ENCODE measurements around the gene CASZ1.

CASZ1 gene

DNA sequence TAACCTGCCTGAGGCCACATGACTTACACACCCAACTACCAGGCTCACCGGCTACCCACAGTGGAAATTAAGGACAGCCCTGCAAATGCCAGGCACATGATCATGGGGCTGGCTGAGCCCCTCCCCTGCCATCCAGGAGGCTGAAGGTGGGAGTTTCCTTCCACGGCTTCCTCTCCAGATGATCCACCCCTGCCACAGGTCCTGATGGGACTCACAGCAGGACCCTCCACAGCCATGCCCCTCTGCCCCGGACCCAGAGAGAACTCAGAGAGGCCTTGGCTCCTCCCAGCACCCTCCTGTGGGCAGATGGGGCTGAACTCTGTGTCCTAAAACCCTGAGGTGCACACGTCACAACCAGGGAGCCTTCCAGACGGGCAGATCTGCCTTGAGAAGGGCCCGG lies 29.1 kb upstream of the CASZ1 start:
- FAIRE-seq (no peak), DNase-seq (ENCODE audit: low spot score) (no peak)

- DNase-seq (ENCODE audit: low spot score) (peak; percentile 77), FAIRE-seq (peak; percentile 56)
Observed at GRCh38 chr1:10824821-10825540, 28.5 kb upstream of the CASZ1 start.

DNA sequence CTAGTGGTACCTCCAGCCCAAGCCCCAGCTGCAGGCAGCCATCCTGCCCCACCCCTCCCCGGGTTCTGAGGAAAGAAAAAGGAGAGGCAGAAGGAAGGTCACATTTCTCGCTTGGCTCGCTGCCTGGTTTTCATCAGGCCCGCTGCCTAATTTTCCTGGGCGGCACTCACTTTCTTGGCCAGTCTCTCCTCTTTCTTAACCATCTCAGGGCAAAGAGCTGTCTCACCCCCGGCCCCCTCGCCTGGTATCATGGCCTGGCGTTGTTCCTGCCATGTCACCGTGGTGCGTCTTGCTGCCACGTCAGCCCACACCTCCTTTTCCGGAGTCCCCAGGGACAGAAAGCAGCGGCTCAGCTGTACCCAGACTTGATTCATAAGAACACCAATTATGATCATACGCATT lies 26.6 kb upstream of the CASZ1 start:
- DNase-seq (ENCODE audit: low spot score) = no peak
- no peak for FAIRE-seq

DNA sequence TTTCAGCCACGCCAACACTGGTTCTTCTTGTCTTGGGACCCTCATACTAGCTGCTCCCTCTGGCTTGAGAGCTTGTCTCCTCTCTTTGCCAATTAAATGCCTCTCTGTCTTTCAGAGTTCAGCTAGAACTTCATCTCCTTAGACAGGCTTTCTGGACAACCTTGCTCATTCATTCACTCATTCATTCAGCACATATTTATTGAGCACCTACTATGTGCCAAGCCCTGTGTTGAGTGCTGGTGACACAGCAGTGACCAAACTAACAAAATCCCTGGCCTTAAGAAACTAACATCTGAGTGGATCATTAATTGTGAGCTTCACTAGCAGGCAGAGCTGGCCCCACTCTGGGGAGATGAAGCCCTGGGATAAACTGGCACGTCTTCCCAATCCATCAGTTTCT lies 24.9 kb upstream of the CASZ1 start:
- no peak for DNase-seq (ENCODE audit: low spot score)
- no peak for FAIRE-seq

GRCh38 chr1:10820422-10820821 lies 24.0 kb upstream of the CASZ1 start:
- DNase-seq (ENCODE audit: low spot score) (no peak), FAIRE-seq (no peak)

- FAIRE-seq (no peak), DNase-seq (ENCODE audit: low spot score) (no peak)
Observed at GRCh38 chr1:10819198-10819901, 22.9 kb upstream of the CASZ1 start.

DNA sequence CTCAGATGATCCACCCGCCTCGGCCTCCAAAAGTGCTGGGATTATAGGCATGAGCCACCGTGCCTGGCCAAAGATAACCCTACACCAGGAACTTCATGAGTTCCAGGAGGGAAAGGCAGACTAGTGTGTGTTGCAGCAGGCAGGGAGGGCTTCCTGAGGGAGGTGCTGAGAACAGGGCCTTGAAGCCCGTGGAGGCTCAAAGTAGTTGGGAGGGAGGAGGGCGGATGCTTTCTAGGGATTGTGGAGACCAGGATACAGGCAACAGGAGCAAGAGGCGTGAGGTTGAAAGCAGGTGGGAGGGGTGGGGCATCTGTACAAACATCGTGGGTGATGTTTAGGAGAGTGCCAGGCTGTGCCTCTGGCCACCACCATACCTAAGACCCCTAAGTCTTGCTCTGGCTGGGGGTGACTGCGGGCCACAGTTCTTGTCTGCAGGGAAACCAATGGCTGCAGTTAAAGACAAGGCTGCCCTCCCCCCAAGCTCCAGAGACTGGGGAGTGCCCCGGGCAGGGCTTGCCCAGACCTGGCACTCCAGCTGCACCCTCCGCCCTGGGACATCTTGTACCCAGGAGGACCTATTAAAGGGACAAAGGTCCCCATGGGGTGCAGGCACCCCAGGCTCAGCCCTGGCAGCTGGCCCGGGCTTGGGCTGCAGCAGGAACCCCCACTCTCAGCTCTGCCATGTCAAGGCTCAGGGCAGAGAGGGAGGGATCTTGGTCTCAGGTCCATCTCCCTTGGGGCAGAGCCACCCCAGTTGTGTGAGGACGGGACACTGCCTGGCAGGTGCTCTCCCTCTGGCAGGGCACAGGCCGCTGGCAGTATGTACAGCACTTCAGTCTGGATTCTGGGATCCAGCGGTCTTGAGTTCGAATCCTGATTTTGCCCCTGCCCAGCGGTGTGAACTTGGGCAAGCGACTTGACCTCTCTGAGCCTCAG lies 22.1 kb upstream of the CASZ1 start:
- no peak for FAIRE-seq
- no peak for DNase-seq (ENCODE audit: low spot score)

GRCh38 chr1:10816743-10817369 lies 20.4 kb upstream of the CASZ1 start:
- FAIRE-seq = no peak
- no peak for DNase-seq (ENCODE audit: low spot score)

DNA sequence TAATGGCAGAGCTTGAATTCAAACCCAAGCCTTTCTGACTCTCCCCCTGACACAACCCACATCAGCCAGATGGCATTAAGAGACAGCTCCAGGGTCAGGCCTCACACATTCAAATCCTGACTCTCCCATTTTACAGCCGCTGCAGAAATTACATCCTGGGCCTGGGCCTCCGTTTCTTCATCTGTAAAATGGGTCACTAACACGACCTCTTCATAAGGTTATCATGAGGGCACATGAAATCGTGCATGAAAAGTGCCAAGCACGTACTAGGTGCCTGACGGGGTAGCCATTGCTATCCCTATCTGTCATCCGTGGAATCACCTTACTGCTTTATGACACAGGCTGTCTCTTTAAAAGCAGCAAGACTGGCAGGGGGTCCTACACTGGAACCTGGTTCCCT lies 19.8 kb upstream of the CASZ1 start:
- no peak for FAIRE-seq

GRCh38 chr1:10815858-10816195 lies 19.4 kb upstream of the CASZ1 start:
- FAIRE-seq = no peak

More for the DNA sequence above, 19.8 kb upstream of the CASZ1 start:
- DNase-seq (ENCODE audit: low spot score) = no peak

GRCh38 chr1:10814976-10815857 lies 18.8 kb upstream of the CASZ1 start:
- DNase-seq (ENCODE audit: low spot score) = no peak
- FAIRE-seq = no peak

More at GRCh38 chr1:10815858-10816195, 19.4 kb upstream of the CASZ1 start:
- DNase-seq (ENCODE audit: low spot score) = no peak

- no peak for FAIRE-seq
- no peak for DNase-seq (ENCODE audit: low spot score)
Observed at GRCh38 chr1:10814312-10814711, 17.9 kb upstream of the CASZ1 start.

- DNase-seq (ENCODE audit: low spot score) = no peak
Observed at GRCh38 chr1:10813799-10814198, 17.4 kb upstream of the CASZ1 start.

DNA sequence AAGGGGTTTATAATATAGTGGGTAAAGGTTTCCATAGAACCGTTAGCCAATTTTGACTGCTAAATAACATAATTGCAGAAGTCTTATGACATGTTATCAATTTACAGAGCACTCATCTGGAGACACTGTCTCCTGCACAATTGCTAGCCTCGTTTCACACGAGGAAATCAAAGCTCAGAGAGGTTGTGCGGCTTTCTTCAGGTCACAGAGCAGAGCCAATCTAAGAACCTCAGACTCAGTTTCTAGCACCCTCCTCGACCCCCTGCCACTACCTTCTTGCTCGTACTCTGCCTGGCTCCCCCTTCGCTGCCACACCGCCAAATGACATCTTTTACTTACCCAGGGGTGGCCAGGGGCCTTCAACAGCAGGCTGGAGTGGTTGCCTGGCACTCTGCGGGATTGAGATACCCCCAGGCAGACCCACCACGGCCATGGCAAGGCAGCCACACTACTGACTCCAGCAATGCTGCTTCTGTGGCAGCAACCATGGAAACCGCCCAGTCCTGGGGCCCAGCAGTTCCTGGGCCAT lies 16.0 kb upstream of the CASZ1 start:
- DNase-seq (ENCODE audit: low spot score) = no peak
- no peak for FAIRE-seq

More at GRCh38 chr1:10813799-10814198, 17.4 kb upstream of the CASZ1 start:
- FAIRE-seq = no peak

- DNase-seq (ENCODE audit: low spot score) = no peak
- FAIRE-seq = no peak
Observed at GRCh38 chr1:10808441-10808840, 12.0 kb upstream of the CASZ1 start.

DNA sequence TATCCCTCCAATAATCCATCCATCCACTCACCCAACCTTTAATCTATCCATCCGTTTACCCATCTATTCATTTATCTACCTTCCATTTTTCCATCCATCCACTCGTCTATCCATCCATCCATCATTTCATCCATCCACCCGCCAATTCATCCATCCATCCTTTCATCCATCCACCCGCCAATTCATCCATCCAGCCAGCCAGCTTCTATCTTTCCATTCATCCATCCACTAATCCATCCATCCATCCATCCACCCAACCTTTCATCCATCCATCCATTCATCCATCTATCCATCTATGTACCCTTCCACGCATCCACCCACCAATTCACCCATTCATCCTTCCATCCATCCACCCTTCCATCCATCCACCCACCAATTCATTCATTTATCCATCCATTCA lies 10.5 kb upstream of the CASZ1 start:
- FAIRE-seq (no peak), DNase-seq (ENCODE audit: low spot score) (no peak)

GRCh38 chr1:10803971-10804820 lies 7.8 kb upstream of the CASZ1 start:
- DNase-seq (ENCODE audit: low spot score) (no peak), FAIRE-seq (no peak)

- DNase-seq (ENCODE audit: low spot score) (no peak), FAIRE-seq (no peak)
Observed at GRCh38 chr1:10802944-10803715, 6.7 kb upstream of the CASZ1 start.

DNA sequence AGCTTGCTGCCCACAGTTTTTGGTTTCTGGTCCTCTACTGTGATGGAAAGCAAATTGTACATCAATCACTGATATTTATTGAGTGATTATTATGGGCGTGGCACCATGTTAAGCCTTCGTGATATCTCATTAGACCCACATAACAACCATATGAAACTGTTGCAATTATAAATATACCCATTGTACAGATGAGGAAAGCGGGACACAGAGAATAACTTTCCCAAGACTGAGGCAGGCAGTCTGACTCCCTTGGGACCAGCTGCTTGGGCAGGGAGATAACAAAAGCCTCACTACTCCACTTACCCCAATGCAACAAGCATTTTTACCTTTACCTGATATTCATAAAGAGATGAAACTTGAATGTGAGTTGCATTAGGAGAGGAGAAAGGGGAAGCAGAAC lies 4.3 kb upstream of the CASZ1 start:
- FAIRE-seq = no peak
- no peak for DNase-seq (ENCODE audit: low spot score)

Measured in RCC 7860 (cell line).